HEK293 (cell line): Measurements from ENCODE around the gene CYP2C9.
"Not testable (repeated sequence)": the region's sequence is repeated elsewhere in the genome, so short reads cannot be mapped to it uniquely, and the experiment has no call there.

Experiments used
- CTCF ChIA-PET: fragments of 350-600 bp; formaldehyde crosslinking; extraction: SDS; loops from one replicate; lab custom pipeline; 2021; ENCODE audit warnings: antibody characterized with exemption; lab: Yijun Ruan, JAX
- POLR2A ChIA-PET: fragments of 300-600 bp; formaldehyde crosslinking; extraction: SDS; loops from one replicate; lab custom pipeline; 2020; ENCODE audit warnings: antibody characterized with exemption, inconsistent platforms; lab: Yijun Ruan, JAX
- H3K27ac ChIP-seq: fragments of 200-500 bp; sonication (Bioruptor generic); 2 replicates; pipeline ENCODE4 v1.5.1; 2014; ENCODE audit warnings: low read depth, low read length, control low read depth, inconsistent platforms; ENCODE audit errors: extremely low read depth
- H3K36me3 ChIP-seq, 2 experiments: fragments of 200-500 bp in 1 of 2; sonication (Bioruptor generic) in 1 of 2; 1 replicate in 1 of 2; 2 replicates in 1 of 2; pipeline ENCODE4 v1.5.1; 2014 to 2017; ENCODE audit warnings: inconsistent platforms in 2 of 2, low read length in 2 of 2; ENCODE audit not compliant: control insufficient read depth in 2 of 2, insufficient read depth in 1 of 2
- H3K4me1 ChIP-seq: fragments of 200-500 bp; sonication (Bioruptor generic); 2 replicates; pipeline ENCODE4 v1.5.1; 2014; ENCODE audit warnings: mild to moderate bottlenecking, low read length, inconsistent platforms; ENCODE audit not compliant: control insufficient read depth, insufficient read depth
- H3K4me3 ChIP-seq: 2 replicates; pipeline ENCODE4 v1.5.1; 2011; ENCODE audit warnings: low read depth, mild to moderate bottlenecking, control low read depth, low read length, moderate library complexity
- H3K9me3 ChIP-seq: fragments of 200-500 bp; sonication (Bioruptor generic); 2 replicates; pipeline ENCODE4 v1.5.1; 2014; ENCODE audit warnings: low read depth, low read length, inconsistent platforms; ENCODE audit not compliant: control insufficient read depth, insufficient read depth
- KLF10 ChIP-seq: fragments of 450-650 bp; IDR thresholded peaks from 2 replicates; pipeline ENCODE4 v1.5.1; 2018; ENCODE audit warnings: missing biosample characterization, mild to moderate bottlenecking, missing genetic modification characterization
- SETDB1 ChIP-seq: IDR thresholded peaks from one replicate; pipeline ENCODE4 v1.6.1; 2017; ENCODE audit warnings: mild to moderate bottlenecking, low read length, moderate library complexity, mixed read lengths; ENCODE audit not compliant: insufficient read length
- ZBTB10 ChIP-seq: fragments of 450-650 bp; formaldehyde crosslinking; IDR thresholded peaks from 2 replicates; pipeline ENCODE4 v1.5.1; 2016; ENCODE audit warnings: missing biosample characterization, missing genetic modification characterization
- ZBTB20 ChIP-seq: fragments of 450-650 bp; formaldehyde crosslinking; IDR thresholded peaks from 2 replicates; pipeline ENCODE4 v1.5.1; 2016; ENCODE audit warnings: missing biosample characterization, missing genetic modification characterization
- ZFHX2 ChIP-seq: fragments of 450-650 bp; formaldehyde crosslinking; conservative IDR thresholded peaks from 2 replicates; pipeline ENCODE4 v1.5.1; 2016; ENCODE audit warnings: missing biosample characterization, missing genetic modification characterization
- ZFP3 ChIP-seq: fragments of 450-650 bp; formaldehyde crosslinking; IDR thresholded peaks from 2 replicates; pipeline ENCODE4 v1.5.1; 2016; ENCODE audit warnings: low read depth, missing biosample characterization, missing genetic modification characterization
- ZIC2 ChIP-seq: fragments of 450-650 bp; formaldehyde crosslinking; IDR thresholded peaks from 2 replicates; pipeline ENCODE4 v1.5.1; 2016; ENCODE audit warnings: missing biosample characterization, missing genetic modification characterization
- ZNF146 ChIP-seq: fragments of 450-650 bp; formaldehyde crosslinking; IDR thresholded peaks from 2 replicates; pipeline ENCODE4 v1.5.1; 2016; ENCODE audit warnings: missing biosample characterization, missing genetic modification characterization
- ZNF157 ChIP-seq: fragments of 450-650 bp; formaldehyde crosslinking; IDR thresholded peaks from 2 replicates; pipeline ENCODE4 v1.5.1; 2016; ENCODE audit warnings: missing biosample characterization, missing genetic modification characterization
- ZNF280D ChIP-seq: fragments of 450-650 bp; formaldehyde crosslinking; IDR thresholded peaks from 2 replicates; pipeline ENCODE4 v1.5.1; 2016; ENCODE audit warnings: missing biosample characterization, missing genetic modification characterization
- ZNF501 ChIP-seq: fragments of 450-650 bp; formaldehyde crosslinking; IDR thresholded peaks from 2 replicates; pipeline ENCODE4 v1.5.1; 2016; ENCODE audit warnings: missing biosample characterization, missing genetic modification characterization
- ZNF529 ChIP-seq: fragments of 450-650 bp; formaldehyde crosslinking; IDR thresholded peaks from 2 replicates; pipeline ENCODE4 v1.5.1; 2017; ENCODE audit warnings: missing genetic modification characterization, missing biosample characterization; ENCODE audit not compliant: insufficient replicate concordance
- ZNF626 ChIP-seq: fragments of 450-650 bp; sonication (Bioruptor Pico); formaldehyde crosslinking; IDR thresholded peaks from 2 replicates; pipeline ENCODE4 v1.5.1; 2018; ENCODE audit warnings: missing biosample characterization, missing genetic modification characterization, inconsistent platforms
- TF ChIP-seq, protein P1 (sequence below): fragments of 450-650 bp; formaldehyde crosslinking; IDR thresholded peaks from 2 replicates; pipeline ENCODE4 v1.5.1; 2016; ENCODE audit warnings: missing biosample characterization, missing genetic modification characterization

The CYP2C9 gene

DNA sequence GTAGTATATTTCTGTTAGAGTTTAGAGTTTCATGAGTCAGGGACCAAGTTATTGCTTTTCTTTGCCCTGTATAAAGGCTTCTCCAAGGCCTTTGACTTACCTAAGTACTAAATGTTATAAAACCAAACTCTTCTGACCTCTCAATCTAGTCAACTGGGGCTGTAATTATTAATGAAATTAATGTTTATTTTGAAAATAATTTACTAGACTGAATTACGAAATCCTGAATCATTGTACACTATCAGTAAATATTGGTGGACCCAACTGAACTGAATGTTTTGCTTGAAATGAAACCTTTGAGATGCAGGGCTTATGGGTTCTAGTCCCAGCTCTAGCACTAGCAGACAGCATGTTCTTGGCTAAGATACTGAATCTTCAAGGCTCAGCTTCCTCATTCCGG is 1.7 kb upstream of the CYP2C9 start (continued):
- TF ChIP-seq ZNF157 (tag by site-specific recombination), result no peak
- no peak for TF ChIP-seq ZFP3 (tag by site-specific recombination)
- no peak for TF ChIP-seq ZNF529 (tag by site-specific recombination)
- no peak for TF ChIP-seq ZFHX2 (tag by site-specific recombination)
- TF ChIP-seq ZBTB10 (tag by site-specific recombination), result no peak
- no peak for TF ChIP-seq ZNF501 (tag by site-specific recombination)
- TF ChIP-seq, protein P1, sequence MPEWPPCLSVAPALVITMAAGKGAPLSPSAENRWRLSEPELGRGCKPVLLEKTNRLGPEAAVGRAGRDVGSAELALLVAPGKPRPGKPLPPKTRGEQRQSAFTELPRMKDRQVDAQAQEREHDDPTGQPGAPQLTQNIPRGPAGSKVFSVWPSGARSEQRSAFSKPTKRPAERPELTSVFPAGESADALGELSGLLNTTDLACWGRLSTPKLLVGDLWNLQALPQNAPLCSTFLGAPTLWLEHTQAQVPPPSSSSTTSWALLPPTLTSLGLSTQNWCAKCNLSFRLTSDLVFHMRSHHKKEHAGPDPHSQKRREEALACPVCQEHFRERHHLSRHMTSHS (tag by site-specific recombination), result no peak
- no peak for TF ChIP-seq ZIC2
- no peak for TF ChIP-seq KLF10 (tag by site-specific recombination)
- no peak for TF ChIP-seq ZBTB20 (tag by site-specific recombination)

DNA sequence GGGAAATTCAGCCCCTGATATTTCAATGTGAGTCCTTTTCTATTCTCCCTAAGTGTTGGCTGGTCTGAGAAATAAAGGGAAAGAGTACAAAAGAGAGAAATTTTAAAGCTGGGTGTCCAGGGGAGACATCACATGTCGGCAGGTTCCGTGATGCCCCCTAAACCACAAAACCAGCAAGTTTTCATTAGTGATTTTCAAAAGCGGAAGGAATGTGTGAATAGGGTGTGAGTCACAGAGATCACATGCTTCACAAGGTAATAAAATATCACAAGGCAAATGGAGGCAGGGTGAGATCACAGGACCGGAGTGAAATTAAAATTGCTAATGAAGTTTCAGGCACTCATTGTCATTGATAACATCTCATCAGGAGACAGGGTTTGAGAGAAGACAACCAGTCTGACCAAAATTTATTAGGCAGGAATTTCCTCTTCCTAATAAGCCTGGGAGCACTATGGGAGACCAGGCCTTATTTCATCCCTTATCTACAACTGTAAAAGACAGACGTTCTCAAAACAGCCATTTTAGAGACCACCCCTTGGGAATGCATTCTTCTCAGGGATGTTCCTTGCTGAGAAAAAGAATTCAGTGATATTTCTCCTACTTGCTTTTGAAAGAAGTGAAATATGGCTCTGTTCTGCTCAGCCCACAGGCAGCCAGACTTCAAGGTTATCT is 5.1 kb downstream of the CYP2C9 start:
- H3K4me3 ChIP-seq, result not testable (repeated sequence)
- TF ChIP-seq ZNF280D, result peak; percentile 85
- TF ChIP-seq ZNF626, result peak; percentile 51; the same call in 1 of the 2 replicates
- TF ChIP-seq SETDB1, result peak; percentile 62
- TF ChIP-seq, all 188 proteins: peak for 3; not testable (repeated sequence) for 185
- H3K9me3 ChIP-seq, H3K36me3 ChIP-seq, H3K4me1 ChIP-seq, POLR2A ChIA-PET, CTCF ChIA-PET, H3K27ac ChIP-seq: not testable (repeated sequence)

- H3K27ac ChIP-seq, H3K9me3 ChIP-seq, H3K4me3 ChIP-seq, H3K36me3 ChIP-seq, POLR2A ChIA-PET, H3K4me1 ChIP-seq: not testable (repeated sequence)
- TF ChIP-seq ZNF146 (tag by site-specific recombination), result peak; percentile 49; the same call in 1 of the 2 replicates
- CTCF ChIA-PET, result interaction anchor here (0.8 kb wide), 1 partner anchor 15 kb away, joined by 3 read pairs; no protein-coding TSS in a partner anchor
These were observed 7.7 kb downstream of the CYP2C9 start for GRCh38 chr10:94946181-94946580.
